CD14-positive monocyte (primary cell): ENCODE measurements around the gene CYP4B1. TPM values are rescaled to one million over a fixed set of nuclear protein-coding genes. Genes with fewer than 3 reads are reported as not detected.

Source experiments
- DNase-seq, 3 donors: peaks; one replicate each; pipeline ENCODE4 v3.0.0-alpha.2; 2011 to 2022
- H2AFZ ChIP-seq: 2 replicates; pipeline ENCODE4 v1.6.0; 2012; ENCODE audit warnings: mild to moderate bottlenecking, low read depth, low read length, inconsistent platforms; ENCODE audit not compliant: insufficient read depth, poor library complexity, severe bottlenecking
- H3K27ac ChIP-seq, 2 donors: 1 replicate in 1 of 2; 2 replicates in 1 of 2; pipeline ENCODE4 v1.5.1; 2012 to 2013; ENCODE audit warnings: low read length in 2 of 2, control low read depth in 1 of 2, inconsistent platforms in 1 of 2, low read depth in 1 of 2, mild to moderate bottlenecking in 1 of 2
- H3K27me3 ChIP-seq, 2 donors: one replicate each; pipeline versions ENCODE4 v1.6.0 to v1.6.1; 2011 to 2013; ENCODE audit warnings: low read length in 2 of 2; ENCODE audit not compliant: control insufficient read depth in 2 of 2, insufficient read depth in 2 of 2
- H3K36me3 ChIP-seq, 2 donors: replicated peaks in 1 of 2; 1 replicate in 1 of 2; 2 replicates in 1 of 2; pipeline versions ENCODE4 v1.5.1 to v1.6.1; 2012 to 2013; ENCODE audit warnings: low read length in 2 of 2, control low read depth in 1 of 2, inconsistent platforms in 1 of 2, mild to moderate bottlenecking in 1 of 2; ENCODE audit not compliant: insufficient read depth in 2 of 2, control insufficient read depth in 1 of 2
- H3K4me1 ChIP-seq, 2 donors: 1 replicate in 1 of 2; 2 replicates in 1 of 2; pipeline versions ENCODE4 v1.5.1 to v1.6.1; 2012 to 2013; ENCODE audit warnings: low read length in 2 of 2, control low read depth in 1 of 2, inconsistent platforms in 1 of 2, mild to moderate bottlenecking in 1 of 2, moderate library complexity in 1 of 2; ENCODE audit not compliant: insufficient read depth in 2 of 2, control insufficient read depth in 1 of 2
- H3K4me2 ChIP-seq: replicated peaks from 2 replicates; pipeline ENCODE3; 2012; ENCODE audit warnings: low read length, moderate library complexity, mild to moderate bottlenecking; ENCODE audit not compliant: poor library complexity, severe bottlenecking; ENCODE audit errors: extremely low read depth
- H3K4me3 ChIP-seq, 3 experiments: fragments of 200-600 bp in 1 of 3; sonication (generic) in 1 of 3; replicated peaks in 1 of 3; 1 replicate in 2 of 3; 2 replicates in 1 of 3; pipeline ENCODE4 v1.5.1; 2011 to 2013; ENCODE audit warnings: low read length in 3 of 3, mild to moderate bottlenecking in 3 of 3, control low read depth in 2 of 3, low read depth in 2 of 3, inconsistent platforms in 1 of 3, moderate library complexity in 1 of 3
- H3K79me2 ChIP-seq: 2 replicates; pipeline ENCODE4 v1.6.0; 2012; ENCODE audit warnings: mild to moderate bottlenecking, control low read depth, inconsistent platforms, low read length, moderate library complexity; ENCODE audit not compliant: insufficient read depth
- H3K9ac ChIP-seq: 2 replicates; pipeline ENCODE4 v1.6.0; 2017; ENCODE audit warnings: low read length, mild to moderate bottlenecking; ENCODE audit not compliant: insufficient read depth, poor library complexity, severe bottlenecking
- H3K9me3 ChIP-seq, 2 donors: replicated peaks in 1 of 2; 1 replicate in 1 of 2; 2 replicates in 1 of 2; pipeline versions ENCODE4 v1.5.1 to v1.6.1; 2012 to 2013; ENCODE audit warnings: low read length in 2 of 2, control low read depth in 1 of 2; ENCODE audit not compliant: control insufficient read depth in 1 of 2, insufficient read depth in 1 of 2
- H4K20me1 ChIP-seq: 2 replicates; pipeline ENCODE4 v1.6.0; 2012; ENCODE audit warnings: mild to moderate bottlenecking, low read length, control low read depth, moderate library complexity; ENCODE audit not compliant: insufficient read depth
- H3K27ac Mint-ChIP-seq, 7 donors: one replicate each; pipeline ENCODE4 v1.8.0; 2020; ENCODE audit warnings: mild to moderate bottlenecking in 7 of 7, mixed read lengths in 7 of 7, moderate library complexity in 6 of 7, inconsistent platforms in 2 of 7
- H3K27me3 Mint-ChIP-seq, 3 donors: one replicate each; pipeline ENCODE4 v1.8.0; 2021 to 2022; ENCODE audit warnings: low read depth in 3 of 3, mild to moderate bottlenecking in 3 of 3, mixed read lengths in 3 of 3, moderate library complexity in 3 of 3, inconsistent platforms in 1 of 3
- H3K36me3 Mint-ChIP-seq, 2 donors: one replicate each; pipeline ENCODE4 v1.8.0; 2020; ENCODE audit warnings: mixed read lengths in 2 of 2, inconsistent platforms in 1 of 2, mild to moderate bottlenecking in 1 of 2
- H3K4me1 Mint-ChIP-seq: one replicate; pipeline ENCODE4 v1.8.0; 2020; ENCODE audit warnings: mild to moderate bottlenecking, mixed read lengths
- H3K4me3 Mint-ChIP-seq, 2 donors: one replicate each; pipeline ENCODE4 v1.8.0; 2020; ENCODE audit warnings: mild to moderate bottlenecking in 2 of 2, mixed read lengths in 2 of 2, moderate library complexity in 1 of 2
- H3K9me3 Mint-ChIP-seq, 7 donors: one replicate each; pipeline ENCODE4 v1.8.0; 2020 to 2022; ENCODE audit warnings: mixed read lengths in 7 of 7, mild to moderate bottlenecking in 6 of 7, moderate library complexity in 6 of 7, inconsistent platforms in 2 of 7
- WGBS: methylation state at CpG from one replicate; pipeline ENCODE4 v1.1.5; 2013; ENCODE audit warnings: missing lambda C conversion rate; ENCODE audit not compliant: insufficient coverage; 5-methylcytosine and 5-hydroxymethylcytosine counted together
- intact Hi-C, 2 donors: fragments of 100-400 bp; cut with micrococcal nuclease; formaldehyde crosslinking; loops; one replicate each; pipeline versions ENCODE4 v1.15.0 to v1.15.1; 2023
- polyA plus RNA-seq, 3 donors: library from polyadenylated mRNA; depleted of rRNA in 1 of 3; unstranded in 2 of 3; stranded (reverse) in 1 of 3; fragments of 300-500 nt in 2 of 3; fragments of >200 nt in 1 of 3; fragmentation: Illumina TruSeq in 2 of 3; gene quantifications; 1 replicate in 2 of 3; 2 replicates in 1 of 3; pipeline ENCODE4 v1.2.3, GENCODE V29; 2012 to 2021
- TF ChIP-seq, protein P1 (sequence below): fragments of 200-600 bp; IDR thresholded peaks from one replicate; pipeline ENCODE4 v1.8.0; 2022; ENCODE audit warnings: antibody characterized with exemption, mild to moderate bottlenecking

CYP4B1 gene
- polyA plus RNA-seq, 3 donors = not detected

DNA sequence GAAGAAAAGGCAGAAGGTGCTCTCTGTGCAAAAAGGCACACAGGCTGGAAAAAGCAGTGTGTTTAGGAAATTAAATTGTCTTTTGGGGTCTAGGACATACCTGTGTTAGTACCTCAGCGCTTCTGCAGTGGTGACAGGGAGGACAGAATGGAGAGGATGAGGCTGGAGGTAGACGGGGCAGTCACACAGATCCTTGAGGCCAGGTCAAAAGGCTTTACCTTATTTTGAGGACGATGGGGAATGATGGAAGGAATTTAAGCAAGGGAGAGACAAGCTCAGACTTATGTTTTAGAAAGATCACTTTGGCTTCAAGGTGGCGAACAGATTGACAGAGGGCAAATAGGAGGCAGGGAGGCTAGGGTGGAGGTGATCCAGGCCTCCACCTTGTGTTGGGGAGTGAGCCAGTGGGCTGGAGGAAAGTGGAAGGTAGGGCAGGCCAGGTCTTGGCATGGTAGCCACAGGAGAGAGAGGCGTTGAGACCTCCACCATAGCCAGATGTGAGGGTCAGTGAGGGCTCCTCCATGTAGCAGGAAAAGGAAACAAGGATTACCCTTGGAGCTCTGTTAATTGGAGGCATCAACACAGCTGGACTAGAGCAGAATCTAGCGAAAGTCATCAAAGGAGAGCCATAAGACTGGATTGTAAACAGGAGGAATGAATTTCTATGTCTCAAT lies 4.2 kb downstream of the CYP4B1 start:
- H2AFZ ChIP-seq = no peak overlapping the region
- peaks cover 1 to 12% (median 5%) of the 10 kb centered on the region in 3 donors for H3K27me3 Mint-ChIP-seq
- intact Hi-C loops = no loop called here
- no peak overlapping the region for H3K4me3 Mint-ChIP-seq
- no peak overlapping the region for H3K4me2 ChIP-seq
- no peaks in the 10 kb centered on the region for H3K9me3 ChIP-seq
- no peak overlapping the region for H3K27ac ChIP-seq
- no peak overlapping the region for H3K9ac ChIP-seq
- H3K4me1 ChIP-seq = no peaks in the 10 kb centered on the region
- 92% methylated on average over 6 of the region's 6 CpGs for WGBS
- H3K27ac Mint-ChIP-seq = no peak overlapping the region
- H4K20me1 ChIP-seq = no peaks in the 10 kb centered on the region
- no peaks in the 10 kb centered on the region for H3K36me3 ChIP-seq
- TF ChIP-seq, protein P1, sequence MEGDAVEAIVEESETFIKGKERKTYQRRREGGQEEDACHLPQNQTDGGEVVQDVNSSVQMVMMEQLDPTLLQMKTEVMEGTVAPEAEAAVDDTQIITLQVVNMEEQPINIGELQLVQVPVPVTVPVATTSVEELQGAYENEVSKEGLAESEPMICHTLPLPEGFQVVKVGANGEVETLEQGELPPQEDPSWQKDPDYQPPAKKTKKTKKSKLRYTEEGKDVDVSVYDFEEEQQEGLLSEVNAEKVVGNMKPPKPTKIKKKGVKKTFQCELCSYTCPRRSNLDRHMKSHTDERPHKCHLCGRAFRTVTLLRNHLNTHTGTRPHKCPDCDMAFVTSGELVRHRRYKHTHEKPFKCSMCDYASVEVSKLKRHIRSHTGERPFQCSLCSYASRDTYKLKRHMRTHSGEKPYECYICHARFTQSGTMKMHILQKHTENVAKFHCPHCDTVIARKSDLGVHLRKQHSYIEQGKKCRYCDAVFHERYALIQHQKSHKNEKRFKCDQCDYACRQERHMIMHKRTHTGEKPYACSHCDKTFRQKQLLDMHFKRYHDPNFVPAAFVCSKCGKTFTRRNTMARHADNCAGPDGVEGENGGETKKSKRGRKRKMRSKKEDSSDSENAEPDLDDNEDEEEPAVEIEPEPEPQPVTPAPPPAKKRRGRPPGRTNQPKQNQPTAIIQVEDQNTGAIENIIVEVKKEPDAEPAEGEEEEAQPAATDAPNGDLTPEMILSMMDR = no peak
- peaks cover 0 to 10% (median 0%) of the 10 kb centered on the region in 7 donors for H3K9me3 Mint-ChIP-seq
- no peak for DNase-seq
- H3K4me3 ChIP-seq = no peak overlapping the region
- no peaks in the 10 kb centered on the region for H3K27me3 ChIP-seq
- no peaks in the 10 kb centered on the region for H3K79me2 ChIP-seq
- H3K4me1 Mint-ChIP-seq = no peaks in the 10 kb centered on the region
- no peaks in the 10 kb centered on the region for H3K36me3 Mint-ChIP-seq

DNA sequence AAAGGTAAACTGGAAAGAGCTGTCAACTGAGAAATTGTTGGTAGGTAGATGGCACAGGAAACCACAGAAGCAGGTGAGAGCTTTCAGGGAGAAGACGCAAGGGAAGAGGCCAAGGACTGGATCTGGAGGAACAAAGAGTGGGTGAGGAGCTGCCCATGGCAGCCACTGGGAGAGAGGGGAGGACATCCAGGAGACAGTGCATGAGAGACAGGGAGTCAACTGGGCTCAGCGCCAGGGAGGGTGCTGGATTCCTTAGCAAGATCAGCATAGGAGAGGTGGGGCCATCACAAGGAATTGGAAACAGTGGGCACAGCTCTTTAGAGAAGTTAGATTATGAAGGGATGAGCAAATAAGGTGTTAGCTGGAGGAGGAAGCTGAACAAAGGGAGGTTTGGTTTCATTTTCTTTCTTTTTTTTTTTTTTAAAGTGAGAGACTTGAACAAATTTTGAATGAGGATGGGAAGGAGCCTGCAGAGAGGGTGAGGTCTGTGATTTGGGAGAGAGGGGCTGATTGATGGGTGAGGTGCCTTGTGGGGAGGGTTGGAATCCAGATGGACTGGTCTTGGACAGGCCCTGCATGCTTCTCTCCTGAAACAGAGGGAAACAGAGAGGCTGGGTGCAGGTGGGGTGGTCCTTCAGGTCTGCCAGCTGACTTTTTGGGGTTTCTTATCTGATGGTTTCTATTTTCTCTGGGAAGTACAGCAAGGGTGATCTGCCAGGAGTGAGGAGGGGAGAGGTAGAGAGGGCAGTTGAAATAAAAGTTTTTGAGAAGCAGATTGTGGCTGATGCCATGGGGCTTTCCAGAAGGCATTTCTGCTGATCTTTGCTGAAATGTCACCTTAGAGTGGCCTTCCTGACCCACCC lies 5.4 kb downstream of the CYP4B1 start:
- Histone ChIP-seq H3K4me1 (no peaks in the 10 kb centered on the region), H3K27ac (no peak overlapping the region), H3K9me3 (no peaks in the 10 kb centered on the region), H3K36me3 (no peaks in the 10 kb centered on the region), H3K79me2 (no peaks in the 10 kb centered on the region), H3K4me2 (no peak overlapping the region), H3K9ac (no peak overlapping the region), H3K27me3 (no peaks in the 10 kb centered on the region), H4K20me1 (no peaks in the 10 kb centered on the region), H2AFZ (no peak overlapping the region), H3K4me3 (no peak overlapping the region)
- peaks cover 0 to 9% (median 5%) of the 10 kb centered on the region in 3 donors for H3K27me3 Mint-ChIP-seq
- TF ChIP-seq, protein P1 = no peak
- H3K27ac Mint-ChIP-seq = peak overlapping the region in 1 of 7 donors; percentile 26
- WGBS = 100% methylated on average over 2 of the region's 2 CpGs
- no peak overlapping the region for H3K4me3 Mint-ChIP-seq
- no peaks in the 10 kb centered on the region for H3K36me3 Mint-ChIP-seq
- no peaks in the 10 kb centered on the region for H3K4me1 Mint-ChIP-seq
- intact Hi-C loops = no loop called here
- no peak for DNase-seq
- peaks cover 0 to 10% (median 0%) of the 10 kb centered on the region in 7 donors for H3K9me3 Mint-ChIP-seq
